GM18870 (cell line): Measurements from ENCODE around the gene ZNF445.
"Not testable (repeated sequence)": the region's sequence is repeated elsewhere in the genome, so short reads cannot be mapped to it uniquely, and the experiment has no call there.

ENCODE experiments used
- ATAC-seq: cut with Tn5 transposase; IDR thresholded peaks from one replicate; pipeline ENCODE4 v1.9.1; 2021; ENCODE audit warnings: moderate library complexity; ENCODE audit not compliant: unreplicated experiment

The ZNF445 gene

DNA sequence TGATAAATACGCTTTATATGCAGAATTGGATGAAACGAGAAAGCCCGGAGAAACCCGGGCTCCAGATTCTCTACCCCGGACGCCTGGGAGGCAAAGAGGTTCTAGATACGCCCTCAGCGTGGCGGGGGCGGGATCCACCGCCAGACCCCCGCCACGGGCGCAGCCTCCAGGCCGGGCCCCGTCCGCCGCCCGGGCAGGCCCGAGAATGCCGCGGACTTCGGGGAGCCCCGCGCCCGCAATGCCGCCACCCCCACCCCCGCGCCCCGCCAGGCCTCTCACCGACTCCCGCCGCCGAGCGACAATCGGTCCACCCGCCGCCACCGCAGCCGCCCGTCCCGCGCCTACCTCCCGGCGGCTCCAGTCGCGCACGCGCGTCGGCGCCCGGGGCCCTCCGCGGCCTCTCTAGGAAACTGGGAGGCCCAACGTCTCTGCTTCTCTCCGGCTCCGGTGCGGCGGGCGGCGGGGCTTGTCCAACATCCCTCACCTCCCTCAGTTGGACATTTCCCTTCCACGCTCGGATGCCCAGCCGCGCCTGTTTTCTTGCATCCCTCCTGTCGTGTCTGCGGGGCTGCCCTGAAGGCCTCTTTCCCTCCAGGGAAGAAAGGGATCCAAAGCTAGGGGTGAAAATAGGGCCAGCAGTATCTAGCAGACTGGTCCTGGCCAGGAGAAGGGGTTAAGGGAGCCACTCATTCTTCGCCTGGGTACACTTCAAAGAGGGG lies at the start of gene ZNF445:
Gene ZNF445 (minus strand): TSS at position 359 of the 719 bp plus-strand sequence. CDS start 22,121 bp downstream, outside the sequence.
- ATAC-seq, result no peak

DNA sequence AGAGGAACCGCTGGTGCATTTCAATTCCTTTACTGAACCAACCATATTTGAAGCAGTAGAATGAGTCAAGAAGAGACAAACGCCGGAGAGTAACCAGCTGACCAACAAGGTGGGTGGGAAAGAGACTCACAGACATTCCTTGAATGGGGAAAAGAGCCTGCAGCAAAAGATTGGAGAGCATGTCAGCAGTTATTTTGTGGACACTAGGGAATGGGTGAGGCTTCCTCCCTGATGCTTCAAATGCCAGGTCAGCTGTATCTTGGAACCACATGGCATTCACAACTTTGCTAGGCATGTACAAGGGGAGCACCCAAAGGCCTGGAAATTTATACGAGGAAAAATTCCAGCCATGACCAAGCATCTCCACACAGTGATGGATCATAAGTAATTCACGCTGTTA lies 47.6 kb upstream of the ZNF445 start:
- no peak for ATAC-seq

DNA sequence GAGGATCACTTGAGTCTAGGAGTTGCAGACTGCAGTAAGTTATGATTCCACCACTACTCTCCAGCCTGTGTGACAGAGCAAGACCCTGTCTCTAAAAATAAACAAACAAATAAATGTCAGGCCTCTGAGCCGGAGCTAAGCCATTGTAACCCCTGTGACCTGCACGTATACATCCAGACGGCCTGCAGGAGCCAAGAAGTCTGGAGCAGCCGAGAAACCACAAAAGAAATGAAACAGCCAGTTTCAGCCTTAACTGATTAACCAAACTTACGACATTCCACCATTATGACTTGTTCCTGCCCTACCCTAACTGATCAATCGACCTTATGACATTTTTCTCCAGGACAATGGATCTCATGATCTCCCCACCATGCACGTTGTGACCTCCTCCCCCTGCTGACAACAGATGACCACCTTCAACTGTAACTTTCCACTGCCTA lies 45.0 kb upstream of the ZNF445 start:
- ATAC-seq, result no peak

DNA sequence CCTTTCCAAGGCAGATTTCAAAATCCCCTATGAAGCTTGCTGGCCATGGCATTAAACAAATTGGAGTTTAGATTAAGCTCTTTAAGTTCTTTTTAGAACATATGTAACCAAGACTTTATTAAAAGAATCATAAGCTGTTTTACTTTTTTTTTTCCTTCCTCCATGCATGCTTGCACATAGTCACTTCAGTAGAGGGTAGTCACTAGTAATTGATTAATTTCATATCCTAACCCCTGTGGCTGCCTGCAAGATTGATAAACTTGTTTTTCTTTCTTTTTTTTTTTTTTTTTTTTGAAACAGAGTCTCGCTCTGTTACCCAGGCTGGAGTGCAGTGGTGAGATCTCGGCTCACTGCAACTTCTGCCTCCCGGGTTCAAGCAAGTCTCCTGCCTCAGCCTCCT lies 44.3 kb upstream of the ZNF445 start:
- ATAC-seq, result no peak

DNA sequence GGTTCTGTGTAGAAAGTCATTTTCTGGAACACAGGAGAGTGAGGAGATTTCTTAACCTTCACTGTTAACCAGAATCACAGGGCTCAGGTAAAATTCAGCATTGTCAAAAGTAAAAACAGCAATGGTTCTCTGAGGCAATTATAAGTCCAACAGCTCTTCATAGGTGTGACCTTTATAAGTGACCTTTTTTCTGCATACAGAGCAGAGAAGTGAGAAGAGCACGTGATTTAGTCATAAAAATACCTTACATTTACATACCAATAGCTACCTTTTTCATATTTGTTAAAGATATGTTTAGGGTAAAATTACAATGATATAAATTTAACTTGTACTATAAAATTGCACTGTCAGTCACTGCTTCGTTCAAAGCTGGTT lies 41.3 kb upstream of the ZNF445 start:
- ATAC-seq, result no peak

DNA sequence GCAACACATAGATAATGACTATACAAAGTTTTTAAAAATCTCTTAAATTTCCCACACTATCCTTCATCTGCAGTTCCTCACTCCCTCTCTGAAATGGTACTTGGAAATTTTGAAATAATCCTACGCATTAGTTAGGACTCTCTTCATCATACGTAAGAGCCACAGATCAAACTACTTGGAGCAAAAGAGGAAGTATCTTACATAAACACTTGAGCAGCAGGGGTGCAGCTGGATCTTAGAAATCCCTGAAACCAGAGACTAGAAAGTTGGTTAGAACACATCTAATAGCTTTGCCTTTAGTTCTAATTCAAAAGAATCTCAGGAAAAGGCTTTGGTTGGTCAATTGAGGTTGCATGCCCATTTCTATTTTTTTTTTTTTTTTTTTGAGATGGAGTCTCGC lies 38.8 kb upstream of the ZNF445 start:
- ATAC-seq, result no peak

DNA sequence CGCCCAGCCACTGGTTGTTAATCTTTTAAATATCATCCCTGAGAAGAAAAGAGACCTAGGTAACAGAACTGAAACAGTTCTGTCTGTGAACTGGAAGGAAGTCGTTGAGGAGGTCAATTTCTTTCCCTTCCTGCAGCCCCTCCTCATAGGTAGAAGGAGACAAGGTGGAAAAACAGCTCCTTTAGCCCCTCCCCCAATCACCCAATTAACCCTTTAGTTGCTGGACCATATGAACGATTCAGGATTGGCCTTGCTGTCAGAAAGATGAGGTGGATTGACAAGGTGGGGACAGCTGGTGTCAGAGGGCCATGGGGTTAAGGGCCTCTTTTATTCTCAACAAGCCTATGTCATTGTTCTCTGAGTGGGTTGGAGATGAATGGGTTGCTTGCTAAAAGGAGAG lies 36.0 kb upstream of the ZNF445 start:
- ATAC-seq, result no peak

DNA sequence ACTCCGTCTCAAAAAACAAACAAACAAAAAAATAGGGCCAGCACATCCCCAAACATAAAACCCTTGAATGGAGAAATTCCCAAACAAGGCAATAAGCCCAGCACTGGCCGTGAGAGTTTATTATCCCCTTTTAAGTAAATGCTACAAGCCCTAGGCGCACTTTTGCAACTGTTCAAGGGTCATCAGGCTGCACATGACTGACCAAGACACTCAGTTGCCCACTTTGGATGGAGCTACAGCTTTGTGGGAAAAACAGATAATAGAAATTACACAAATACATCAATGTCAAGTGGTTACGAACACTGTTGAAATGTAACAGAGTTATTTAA lies 33.7 kb upstream of the ZNF445 start:
- ATAC-seq, result no peak

DNA sequence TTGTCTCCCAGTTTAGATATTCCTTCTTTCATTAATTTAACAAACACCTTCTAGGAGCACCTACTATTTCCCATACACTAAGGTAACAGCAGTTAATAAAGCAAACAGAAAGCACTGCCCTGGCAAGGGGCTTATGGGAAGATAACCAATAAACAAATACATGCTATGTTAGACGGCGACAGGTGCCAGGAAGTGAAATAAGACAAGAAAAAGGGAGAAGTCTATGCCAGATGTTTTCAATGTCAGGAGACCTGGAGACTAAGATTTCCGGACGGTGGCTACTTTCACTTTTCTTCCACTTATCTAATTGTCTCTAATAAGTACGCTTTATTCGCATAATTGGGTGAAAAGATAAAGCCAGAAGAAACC lies 32.5 kb upstream of the ZNF445 start:
- no peak for ATAC-seq

DNA sequence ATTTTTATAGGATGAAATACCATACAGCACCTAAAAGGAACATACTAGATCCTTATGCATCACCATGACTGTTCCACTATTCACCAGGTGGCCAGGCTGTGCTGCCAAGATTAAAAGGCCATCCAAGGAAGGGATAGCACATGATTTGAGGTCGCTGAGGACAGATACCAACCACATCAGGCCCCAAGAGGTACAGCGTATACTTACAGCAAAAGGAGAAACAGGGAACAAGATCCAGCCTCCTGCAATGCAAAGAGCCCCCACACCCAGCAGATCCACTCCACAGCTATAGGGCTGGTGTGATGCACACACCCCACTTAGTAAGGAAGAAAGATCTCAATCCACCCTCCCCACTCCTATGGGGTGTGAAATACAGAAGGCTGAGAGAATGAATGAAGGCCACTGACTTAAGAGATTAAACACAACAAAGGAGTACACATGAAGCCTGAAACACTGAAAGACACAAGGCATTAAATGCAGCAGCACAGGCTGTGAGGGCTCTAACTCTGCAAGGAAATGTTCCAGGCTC lies 32.0 kb upstream of the ZNF445 start:
- no peak for ATAC-seq

DNA sequence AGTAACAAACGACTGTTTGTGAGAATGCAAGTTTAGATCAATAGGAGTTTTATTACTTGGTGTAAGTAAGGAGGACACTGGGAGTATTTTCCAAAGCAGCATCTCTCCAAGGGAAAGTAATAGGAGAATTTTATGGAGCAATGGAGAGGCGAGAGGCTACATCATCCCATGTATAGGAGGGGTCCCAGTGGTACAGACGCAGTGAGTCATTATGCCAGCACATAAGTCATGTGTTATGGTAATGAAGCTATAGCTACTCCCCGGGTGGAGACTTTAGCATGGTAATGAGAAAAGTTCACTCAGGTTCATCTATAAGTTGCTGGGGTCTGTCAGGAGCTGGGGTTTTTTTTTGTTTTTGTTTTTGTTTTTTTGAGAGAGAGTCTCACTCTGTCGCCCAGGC lies 29.5 kb upstream of the ZNF445 start:
- ATAC-seq, result no peak

DNA sequence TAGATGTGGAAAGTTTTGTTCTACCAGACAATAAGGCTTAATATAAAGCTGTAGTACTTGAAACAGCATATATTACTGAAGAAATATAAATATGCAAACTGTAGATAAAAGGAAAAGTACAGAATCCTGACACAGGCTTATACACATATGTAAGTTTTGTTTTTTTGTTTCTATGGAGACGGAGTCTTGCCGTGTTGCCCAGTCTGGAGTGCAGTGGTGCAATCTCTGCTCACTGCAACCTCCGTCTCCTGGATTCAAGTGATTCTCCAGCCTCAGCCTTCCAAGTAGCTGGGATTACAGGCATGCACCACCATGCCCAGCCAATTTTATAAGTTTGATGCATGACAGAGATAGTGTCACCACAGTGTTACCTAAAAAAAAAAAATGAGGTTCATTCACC lies 29.1 kb upstream of the ZNF445 start:
- no peak for ATAC-seq

DNA sequence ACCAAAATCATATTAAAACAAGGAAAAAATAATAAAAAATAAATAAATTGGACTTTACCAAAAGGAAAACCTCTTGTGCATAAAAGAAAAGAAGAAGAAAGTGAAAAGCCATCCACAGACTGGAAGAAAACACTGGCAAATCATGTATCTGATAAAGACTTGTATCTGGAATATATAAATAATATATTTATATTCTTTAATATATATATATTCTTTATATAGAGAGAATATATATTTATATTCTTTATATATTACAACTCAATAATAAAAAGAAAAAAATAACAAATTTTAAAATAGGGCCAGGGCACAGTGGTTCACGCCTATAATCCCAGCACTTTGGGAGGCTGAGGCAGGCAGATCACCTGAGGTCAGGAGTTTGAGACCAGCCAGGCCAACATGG lies 27.1 kb upstream of the ZNF445 start:
- no peak for ATAC-seq

DNA sequence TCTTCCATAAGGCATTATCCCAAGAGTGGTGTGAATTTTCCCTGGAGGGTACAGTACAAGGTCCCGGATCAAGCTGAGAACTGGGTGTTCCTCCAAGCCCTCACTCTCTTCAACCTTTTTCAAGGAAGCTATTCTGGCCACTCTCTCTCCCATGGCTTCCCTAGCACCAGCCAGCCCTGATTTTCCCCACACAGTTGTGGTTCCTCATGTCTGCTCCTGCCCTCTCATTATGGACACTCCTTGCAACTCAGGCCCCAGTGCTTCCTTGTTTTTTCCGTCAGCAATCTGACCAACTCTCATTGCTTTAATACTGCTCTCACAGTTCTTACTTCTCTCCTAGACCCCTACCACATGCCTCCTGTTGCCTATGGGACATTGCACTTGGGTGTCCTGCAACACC lies 25.7 kb upstream of the ZNF445 start:
- ATAC-seq, result not testable (repeated sequence)

DNA sequence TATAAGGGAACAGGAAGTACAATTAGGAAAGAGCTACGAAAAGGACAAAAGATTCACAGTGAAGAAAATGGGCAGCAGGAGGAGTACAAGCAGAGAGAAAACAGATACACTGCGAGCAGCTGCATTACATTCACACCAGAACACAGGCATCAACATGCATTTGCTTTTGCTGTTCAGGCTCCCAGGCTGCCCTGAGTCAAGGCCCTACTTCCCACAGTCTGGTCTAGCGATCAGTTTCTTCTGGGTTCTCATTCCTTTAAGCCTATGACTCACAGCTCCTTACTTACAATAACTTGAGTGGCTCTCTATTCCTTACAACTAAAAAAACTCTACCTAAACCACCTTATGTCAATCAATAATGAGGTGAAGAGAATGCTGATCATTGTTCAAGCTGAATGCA lies 24.5 kb upstream of the ZNF445 start:
- ATAC-seq, result no peak

DNA sequence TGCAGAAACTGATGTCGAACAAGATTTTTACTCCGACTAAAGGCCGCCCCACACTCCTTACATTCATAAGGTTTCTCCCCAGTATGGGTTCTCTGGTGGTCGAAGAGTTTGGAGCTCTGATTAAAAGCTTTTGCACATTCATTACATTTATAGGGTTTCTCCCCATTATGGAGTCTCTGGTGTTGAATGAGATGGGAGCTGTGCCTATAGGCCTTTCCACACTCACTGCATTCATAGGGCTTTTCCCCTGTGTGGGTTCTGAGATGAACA lies 22.4 kb upstream of the ZNF445 start:
- ATAC-seq, result not testable (repeated sequence)

DNA sequence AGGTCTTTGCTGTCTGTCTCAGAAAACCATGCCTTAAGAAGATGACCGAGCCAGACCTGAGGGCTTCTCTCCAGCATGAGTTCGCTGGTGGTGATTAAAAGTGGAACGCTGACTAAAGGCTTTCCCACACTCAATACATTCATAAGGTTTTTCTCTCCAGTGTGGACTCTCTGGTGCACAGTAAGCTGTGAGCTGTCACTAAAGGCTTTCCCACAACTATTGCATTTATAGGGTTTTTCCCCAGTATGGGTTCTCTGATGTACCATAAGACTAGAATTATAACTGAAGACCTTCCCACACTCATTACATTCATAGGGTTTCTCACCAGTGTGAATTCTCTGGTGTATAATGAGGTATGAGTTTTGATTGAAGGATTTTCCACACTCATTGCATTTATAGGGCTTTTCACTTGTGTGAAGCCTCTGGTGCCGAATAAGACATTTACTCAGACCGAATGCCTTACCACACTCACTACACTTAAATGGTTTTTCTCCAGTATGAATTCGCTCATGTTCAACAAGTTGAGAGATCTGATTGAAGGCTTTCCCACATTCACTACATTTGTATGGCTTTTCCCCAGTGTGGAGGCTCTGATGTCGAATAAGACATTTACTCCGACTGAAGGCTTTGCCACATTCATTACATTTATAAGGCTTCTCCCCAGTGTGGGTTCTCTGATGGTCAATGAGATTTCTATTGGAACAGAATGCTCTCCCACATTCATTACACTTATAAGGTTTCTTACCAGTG lies 21.9 kb upstream of the ZNF445 start:
- ATAC-seq, result no peak

DNA sequence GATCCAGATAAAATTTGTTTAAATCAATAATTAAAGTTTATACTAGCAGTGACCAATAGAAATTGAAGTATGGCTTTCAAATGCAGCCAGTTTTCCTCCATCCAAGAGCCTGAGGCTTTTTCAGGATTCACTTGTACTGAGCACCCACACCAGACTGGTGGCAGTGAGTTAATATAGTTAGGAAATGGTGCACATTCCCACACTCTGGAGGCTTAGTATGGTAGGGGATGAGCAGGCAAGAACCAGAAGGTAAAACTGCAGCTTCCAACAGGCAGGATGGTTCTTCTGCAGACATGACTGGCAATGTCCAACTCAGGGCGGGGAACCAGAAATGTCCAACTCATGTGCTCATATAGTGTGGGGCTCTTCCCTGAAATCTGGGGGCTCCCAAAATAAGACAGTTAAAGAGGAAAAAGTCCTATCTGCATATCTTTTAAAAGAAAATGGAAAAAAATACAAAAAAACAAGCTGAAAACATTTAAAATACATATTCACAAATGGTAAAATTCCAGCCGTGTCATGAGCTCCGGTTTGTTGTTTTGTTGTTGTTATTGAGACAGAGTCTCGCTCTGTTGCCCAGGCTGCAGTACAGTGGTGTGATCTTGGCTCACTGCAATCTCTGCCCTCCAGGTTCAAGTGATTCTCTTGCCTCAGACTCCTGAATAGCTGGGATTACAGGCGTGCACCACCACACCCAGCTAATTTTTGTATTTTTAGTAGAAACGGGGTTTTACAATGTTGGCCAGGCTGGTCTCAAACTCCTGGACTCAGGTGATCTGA lies 18.4 kb upstream of the ZNF445 start:
- ATAC-seq, result no peak

DNA sequence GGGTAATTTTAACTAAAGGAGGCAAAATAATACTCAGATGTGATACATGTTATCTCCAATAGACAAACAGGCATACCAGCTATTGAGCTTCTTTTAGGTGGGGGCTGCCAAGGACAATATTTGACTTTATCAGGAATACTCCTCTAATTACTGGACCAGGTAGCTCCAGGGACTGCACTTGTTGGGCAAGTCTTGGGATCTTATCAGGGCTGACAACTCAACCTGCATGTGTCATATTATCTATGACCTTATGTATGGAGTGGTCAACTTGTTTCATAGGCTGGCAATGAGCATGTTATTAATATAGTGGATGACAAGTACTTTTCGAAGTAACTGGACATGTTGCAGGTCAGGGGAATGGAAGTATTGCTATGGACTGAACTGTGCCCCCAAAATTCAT lies 15.0 kb upstream of the ZNF445 start:
- no peak for ATAC-seq

DNA sequence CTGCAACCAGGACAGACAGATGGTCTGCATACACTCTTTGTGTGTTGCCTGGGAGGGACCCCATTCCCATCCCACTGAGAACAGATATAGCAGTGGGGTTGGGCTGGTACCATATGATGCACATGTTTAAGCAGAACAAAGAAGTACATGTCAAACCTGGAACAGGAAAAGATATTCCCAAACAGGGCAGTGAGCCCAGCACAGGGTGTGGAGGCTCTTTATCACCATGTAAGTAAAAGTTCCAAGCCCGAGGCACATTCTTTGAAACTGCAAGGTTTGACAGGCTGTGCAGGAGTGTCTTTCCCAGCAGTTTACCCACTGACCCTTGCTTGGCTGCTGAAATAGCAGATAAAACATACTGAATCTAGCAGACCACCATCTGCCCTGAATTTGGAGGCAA lies 5.3 kb upstream of the ZNF445 start:
- ATAC-seq, result no peak

DNA sequence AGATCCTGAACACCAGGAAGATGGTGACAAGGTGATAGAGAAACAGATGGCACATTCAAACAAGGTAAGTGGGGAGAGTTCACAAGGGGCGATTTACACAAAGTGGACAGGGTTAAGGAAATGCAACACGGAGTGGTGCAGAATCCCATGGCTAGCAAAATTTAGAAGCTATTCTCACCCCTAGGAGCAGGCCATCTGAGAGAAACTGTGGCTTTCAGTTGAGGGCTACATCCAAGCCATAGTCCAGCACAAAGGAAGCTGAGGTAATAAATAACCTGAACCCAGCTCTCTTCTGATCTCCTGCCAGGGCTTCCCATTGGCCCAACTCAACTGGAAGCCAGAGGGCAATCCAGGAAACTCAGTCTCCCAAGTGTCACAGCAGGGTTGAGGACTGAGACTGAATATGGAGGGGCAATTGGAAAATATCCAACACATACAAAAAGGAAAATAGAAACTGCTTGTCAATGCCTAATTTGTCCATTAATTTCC lies 1.2 kb upstream of the ZNF445 start:
- ATAC-seq, result no peak

DNA sequence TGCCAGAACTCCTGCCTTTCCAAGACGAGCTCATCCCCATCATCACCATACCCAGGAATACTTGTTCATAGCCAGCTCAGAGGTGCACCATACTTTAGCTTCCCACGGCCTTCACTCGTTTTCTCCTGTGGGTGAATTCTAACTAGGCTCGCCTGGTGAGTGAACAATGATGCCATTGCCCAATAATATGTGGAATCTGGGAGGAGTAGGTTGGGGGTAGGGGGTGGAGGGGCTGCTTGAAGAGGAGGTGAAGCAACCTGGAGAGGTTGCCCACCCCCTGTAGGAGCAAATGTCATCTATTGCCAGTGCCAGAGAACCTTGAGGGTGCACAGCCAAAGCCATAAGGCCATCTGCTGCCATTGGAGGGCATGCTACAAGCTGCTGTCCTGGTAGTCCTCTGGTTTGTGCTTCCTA lies 592 bp upstream of the ZNF445 start:
- ATAC-seq, result no peak
